ENCODE results near the gene STN1. TPM values are rescaled to one million over a fixed set of nuclear protein-coding genes. Genes with fewer than 3 reads are reported as not detected.

STN1 gene
- total RNA-seq, 2 donors from 2014 or later = 13.5 to 19.9 TPM

- Histone ChIP-seq H3K27me3 (ENCODE audit: control insufficient read depth, insufficient read depth, low read length, poor library complexity, severe bottlenecking) (no peaks in the 10 kb centered on the region), H3K4me1 (ENCODE audit: control insufficient read depth, insufficient read depth, low read length) (peaks cover 7% of the 10 kb centered on the region), H3K9me3 (ENCODE audit: control insufficient read depth, low read length) (no peaks in the 10 kb centered on the region), H3K27ac (ENCODE audit: low read depth, low read length) (no peak overlapping the region), H3K9ac (ENCODE audit: extremely low read depth, low read length, poor library complexity, severe bottlenecking) (no peak overlapping the region), H3K4me3 (ENCODE audit: low read length) (no peak overlapping the region), H3K36me3 (ENCODE audit: control insufficient read depth, insufficient read depth, low read length) (no peaks in the 10 kb centered on the region)
- H3K4me3 Mint-ChIP-seq = no peak overlapping the region
- no peak for TF ChIP-seq CTCF (conservative IDR thresholded peaks at IDR 0.05)
- DNase-seq = no peak
- 81 to 100% methylated on average over 1 of the region's 1 CpG for WGBS, 2 experiments (ENCODE audit: insufficient coverage in 1 of 2, insufficient read length in 1 of 2)
- H3K9me3 Mint-ChIP-seq = no peaks in the 10 kb centered on the region
- no peak overlapping the region for H3K27ac Mint-ChIP-seq
- no peaks in the 10 kb centered on the region for H3K27me3 Mint-ChIP-seq (ENCODE audit: insufficient read depth)
- no peaks in the 10 kb centered on the region for H3K36me3 Mint-ChIP-seq (ENCODE audit: low read depth)
- peaks cover 38% of the 10 kb centered on the region for H3K4me1 Mint-ChIP-seq
These were observed 12.5 kb upstream of the STN1 start for GRCh38 chr10:103930449-103930848.

DNA sequence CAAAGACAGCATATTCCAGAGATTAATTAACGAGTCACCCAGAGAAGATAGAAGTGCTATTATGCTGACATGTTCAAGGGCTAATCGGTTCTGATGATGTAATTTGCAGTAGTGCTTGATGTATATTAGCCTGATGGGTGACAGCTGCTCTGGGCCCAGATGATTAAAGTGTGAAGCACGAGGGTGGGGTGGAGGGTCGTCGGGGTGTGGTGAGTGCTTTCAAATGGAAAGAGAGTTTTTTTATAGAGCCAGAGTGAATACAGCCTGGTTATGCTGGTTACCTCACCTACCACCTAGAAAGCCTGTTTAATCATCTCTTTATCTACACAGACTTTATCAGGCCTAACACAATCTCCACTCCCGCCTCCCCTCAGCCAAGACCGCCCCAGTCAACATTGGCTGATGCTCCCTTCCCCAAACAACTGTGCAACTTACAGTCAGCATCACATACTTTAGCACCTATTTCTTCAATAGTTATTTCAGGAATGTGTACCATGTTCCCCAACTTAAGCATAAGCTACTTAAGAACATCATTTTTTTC is 11.5 kb upstream of the STN1 start:
- no peaks in the 10 kb centered on the region for H3K27me3 Mint-ChIP-seq (ENCODE audit: insufficient read depth)
- Histone ChIP-seq H3K27ac (ENCODE audit: low read depth, low read length) (no peak overlapping the region), H3K27me3 (ENCODE audit: control insufficient read depth, insufficient read depth, low read length, poor library complexity, severe bottlenecking) (no peaks in the 10 kb centered on the region), H3K9ac (ENCODE audit: extremely low read depth, low read length, poor library complexity, severe bottlenecking) (peak overlapping the region; percentile 13), H3K4me3 (ENCODE audit: low read length) (peak overlapping the region; percentile 55), H3K36me3 (ENCODE audit: control insufficient read depth, insufficient read depth, low read length) (no peaks in the 10 kb centered on the region), H3K4me1 (ENCODE audit: control insufficient read depth, insufficient read depth, low read length) (peaks cover 7% of the 10 kb centered on the region), H3K9me3 (ENCODE audit: control insufficient read depth, low read length) (no peaks in the 10 kb centered on the region)
- peak overlapping the region; percentile 79 for H3K27ac Mint-ChIP-seq
- WGBS, 2 experiments (ENCODE audit: insufficient coverage in 1 of 2, insufficient read length in 1 of 2) = 41 to 64% methylated on average over 4 to 7 of the region's 7 CpGs
- no peak for TF ChIP-seq CTCF (conservative IDR thresholded peaks at IDR 0.05)
- H3K9me3 Mint-ChIP-seq = no peaks in the 10 kb centered on the region
- peaks cover 38% of the 10 kb centered on the region for H3K4me1 Mint-ChIP-seq
- no peaks in the 10 kb centered on the region for H3K36me3 Mint-ChIP-seq (ENCODE audit: low read depth)
- DNase-seq = no peak
- H3K4me3 Mint-ChIP-seq = peak overlapping the region; percentile 6

DNA sequence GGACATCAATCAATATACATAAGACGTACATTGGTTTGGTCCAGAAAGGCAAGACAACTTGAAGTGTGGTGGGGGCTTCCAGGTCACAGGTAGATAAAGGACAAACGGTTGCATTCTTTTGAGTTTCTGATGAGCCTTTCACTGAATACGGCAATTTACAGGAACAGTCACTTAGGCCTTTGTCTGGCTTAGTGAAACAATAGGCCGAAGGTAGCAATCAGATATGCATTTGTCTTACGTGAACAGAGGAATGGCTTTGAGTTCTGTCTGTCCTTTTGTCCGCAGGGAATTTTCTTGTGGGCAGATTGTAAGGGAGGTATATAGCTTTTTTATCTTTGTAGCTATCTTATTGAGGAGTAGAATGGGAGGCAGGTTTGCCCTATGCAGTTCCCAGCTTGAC is 10.8 kb upstream of the STN1 start:
- TF ChIP-seq CTCF (conservative IDR thresholded peaks at IDR 0.05) = no peak
- WGBS, 2 experiments (ENCODE audit: insufficient coverage in 1 of 2, insufficient read length in 1 of 2) = 49 to 70% methylated on average over 4 to 6 of the region's 6 CpGs
- Mint-ChIP-seq H3K27me3 (ENCODE audit: insufficient read depth) (no peaks in the 10 kb centered on the region), H3K27ac (peak overlapping the region; percentile 79), H3K9me3 (no peaks in the 10 kb centered on the region), H3K4me1 (peaks cover 38% of the 10 kb centered on the region), H3K4me3 (peak overlapping the region; percentile 6), H3K36me3 (ENCODE audit: low read depth) (no peaks in the 10 kb centered on the region)
- H3K36me3 ChIP-seq (ENCODE audit: control insufficient read depth, insufficient read depth, low read length) = no peaks in the 10 kb centered on the region
- no peak overlapping the region for H3K27ac ChIP-seq (ENCODE audit: low read depth, low read length)
- H3K9me3 ChIP-seq (ENCODE audit: control insufficient read depth, low read length) = no peaks in the 10 kb centered on the region
- H3K4me1 ChIP-seq (ENCODE audit: control insufficient read depth, insufficient read depth, low read length) = peaks cover 7% of the 10 kb centered on the region
- peak overlapping the region; percentile 55 for H3K4me3 ChIP-seq (ENCODE audit: low read length)
- H3K9ac ChIP-seq (ENCODE audit: extremely low read depth, low read length, poor library complexity, severe bottlenecking) = no peak overlapping the region
- no peaks in the 10 kb centered on the region for H3K27me3 ChIP-seq (ENCODE audit: control insufficient read depth, insufficient read depth, low read length, poor library complexity, severe bottlenecking)
- no peak for DNase-seq
